Neural cell (in vitro differentiated cells): ENCODE results near the gene PSMB7. TPM values are rescaled to one million over a fixed set of nuclear protein-coding genes. Genes with fewer than 3 reads are reported as not detected.

Experiments used
- H2AFZ ChIP-seq: fragments of 200-600, 300-800 bp; sonication (generic), shearing (Covaris generic); 2 replicates; pipeline ENCODE4 v1.6.0; 2014; ENCODE audit warnings: low read depth, mild to moderate bottlenecking, antibody characterized with exemption, low read length, moderate library complexity
- H3F3A ChIP-seq: fragments of 200-600 bp; shearing (Covaris generic); 2 replicates; pipeline ENCODE4 v1.6.1; 2016; ENCODE audit warnings: mild to moderate bottlenecking, moderate library complexity, mixed read lengths, antibody characterized with exemption, low read length; ENCODE audit not compliant: insufficient read depth, poor library complexity, severe bottlenecking
- H3K27ac ChIP-seq: fragments of 200-600, 300-800 bp; sonication (generic), shearing (Covaris generic); 2 replicates; pipeline ENCODE4 v1.5.1; 2014; ENCODE audit warnings: mild to moderate bottlenecking, low read length, moderate library complexity
- H3K27me3 ChIP-seq: fragments of 300-800, 200-600 bp; sonication (generic), shearing (Covaris generic); 2 replicates; pipeline ENCODE4 v1.6.0; 2014; ENCODE audit warnings: mild to moderate bottlenecking, low read depth, low read length, moderate library complexity; ENCODE audit not compliant: insufficient read depth
- H3K36me3 ChIP-seq: fragments of 300-800, 200-600 bp; sonication (generic), shearing (Covaris generic); 2 replicates; pipeline ENCODE4 v1.5.1; 2014; ENCODE audit warnings: mild to moderate bottlenecking, antibody characterized with exemption, low read length, moderate library complexity; ENCODE audit not compliant: insufficient read depth
- H3K4me2 ChIP-seq: fragments of 300-800, 200-600 bp; sonication (generic), shearing (Covaris generic); 2 replicates; pipeline ENCODE4 v1.6.0; 2014; ENCODE audit warnings: mild to moderate bottlenecking, low read length
- H3K4me3 ChIP-seq: fragments of 300-800, 200-600 bp; sonication (generic), shearing (Covaris generic); 2 replicates; pipeline ENCODE4 v1.5.1; 2014; ENCODE audit warnings: mild to moderate bottlenecking, low read length, moderate library complexity
- H3K79me2 ChIP-seq: fragments of 200-600 bp; shearing (Covaris generic); replicated peaks from 2 replicates; pipeline ENCODE4 v1.6.0; 2014; ENCODE audit warnings: mild to moderate bottlenecking, low read length, moderate library complexity; ENCODE audit not compliant: insufficient read depth
- H3K9ac ChIP-seq: fragments of 300-800, 200-600 bp; sonication (generic), shearing (Covaris generic); 2 replicates; pipeline ENCODE4 v1.6.1; 2016; ENCODE audit warnings: mild to moderate bottlenecking, low read length, mixed read lengths
- H3K9me2 ChIP-seq: fragments of 200-600 bp; shearing (Covaris generic); 2 replicates; pipeline ENCODE4 v1.6.1; 2016; ENCODE audit warnings: mild to moderate bottlenecking, low read length, mixed read lengths; ENCODE audit not compliant: insufficient read depth
- H3K9me3 ChIP-seq: fragments of 200-600, 300-800 bp; sonication (generic), shearing (Covaris generic); 2 replicates; pipeline ENCODE4 v1.6.1; 2016; ENCODE audit warnings: mild to moderate bottlenecking, mixed run types, low read length, moderate library complexity, mixed read lengths
- H4K20me1 ChIP-seq: fragments of 200-600 bp; shearing (Covaris generic); 2 replicates; pipeline ENCODE4 v1.6.1; 2016; ENCODE audit warnings: mild to moderate bottlenecking, mixed run types; ENCODE audit not compliant: insufficient read depth
- EP300 ChIP-seq: fragments of 450-650 bp; conservative IDR thresholded peaks from 2 replicates; pipeline ENCODE4 v1.6.1; 2014; ENCODE audit warnings: antibody characterized with exemption, mild to moderate bottlenecking, moderate library complexity; ENCODE audit not compliant: poor library complexity, severe bottlenecking
- EZH2 ChIP-seq: fragments of 200-600, 300-800 bp; shearing (Covaris generic), sonication (generic); IDR thresholded peaks from 2 replicates; pipeline ENCODE4 v1.6.1; 2014; ENCODE audit warnings: antibody characterized with exemption, low read length, borderline replicate concordance, mild to moderate bottlenecking; ENCODE audit not compliant: insufficient read depth, poor library complexity, severe bottlenecking
- MXI1 ChIP-seq: fragments of 450-650 bp; conservative IDR thresholded peaks from 2 replicates; pipeline ENCODE4 v1.6.1; 2014; ENCODE audit warnings: antibody characterized with exemption, mild to moderate bottlenecking; ENCODE audit not compliant: poor library complexity, severe bottlenecking
- POLR2AphosphoS5 ChIP-seq: IDR thresholded peaks from 2 replicates; pipeline ENCODE4 v1.6.1; 2012
- RAD21 ChIP-seq: fragments of 450-650 bp; conservative IDR thresholded peaks from 2 replicates; pipeline ENCODE4 v1.6.1; 2014; ENCODE audit warnings: antibody characterized with exemption, mild to moderate bottlenecking, moderate library complexity
- SMC3 ChIP-seq: fragments of 450-650 bp; conservative IDR thresholded peaks from 2 replicates; pipeline ENCODE4 v1.6.1; 2014; ENCODE audit warnings: antibody characterized with exemption, mild to moderate bottlenecking, moderate library complexity; ENCODE audit not compliant: poor library complexity
- TAF1 ChIP-seq: IDR thresholded peaks from 2 replicates; pipeline ENCODE4 v1.6.1; 2012; ENCODE audit warnings: low read depth
- polyA plus RNA-seq: library from polyadenylated mRNA; depleted of rRNA; stranded (reverse); fragments of >200 nt; gene quantifications from 2 replicates; pipeline ENCODE4 v1.2.3, GENCODE V29; 2014
- TF ChIP-seq, protein P1 (sequence below): fragments of 450-650 bp; IDR thresholded peaks from 2 replicates; pipeline ENCODE4 v1.5.1; 2014; ENCODE audit warnings: antibody characterized with exemption, mild to moderate bottlenecking, moderate library complexity; ENCODE audit not compliant: poor library complexity, severe bottlenecking
- TF ChIP-seq, protein P2 (sequence below): IDR thresholded peaks from 2 replicates; pipeline ENCODE4 v1.6.1; 2012; ENCODE audit warnings: borderline replicate concordance

Gene PSMB7
- polyA plus RNA-seq, 1 donor from 2014 or later: 363 TPM

DNA sequence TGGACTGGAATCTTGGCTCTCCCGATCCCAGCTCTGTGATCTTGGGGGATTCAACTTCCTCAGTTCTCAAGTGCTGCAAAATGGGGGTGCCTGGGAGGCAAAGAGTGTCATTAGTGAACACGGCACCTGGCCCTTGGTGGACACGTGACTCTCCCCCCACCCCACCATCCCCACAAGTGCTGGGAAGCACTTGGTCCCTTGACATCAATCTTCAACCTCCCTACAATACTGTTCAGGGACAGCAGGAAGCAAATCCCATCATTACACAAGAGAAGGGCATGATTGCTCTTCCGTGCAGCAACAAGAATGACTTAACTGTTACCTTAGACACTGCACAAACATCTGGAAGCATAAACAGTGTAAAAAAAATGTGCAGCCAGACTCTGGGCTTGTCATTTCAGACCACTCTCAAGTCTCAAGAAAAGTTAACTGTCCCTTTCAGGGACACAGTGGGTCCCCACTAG lies 61.4 kb downstream of the PSMB7 start:
- Histone ChIP-seq H3K27me3 (no peaks in the 10 kb centered on the region), H3K36me3 (peaks cover 5% of the 10 kb centered on the region), H3K79me2 (peaks cover 1% of the 10 kb centered on the region), H3K4me3 (no peak overlapping the region), H3K9ac (no peak overlapping the region), H3K4me2 (no peak overlapping the region), H4K20me1 (no peaks in the 10 kb centered on the region), H3F3A (no peaks in the 10 kb centered on the region), H3K9me3 (no peaks in the 10 kb centered on the region), H3K27ac (no peak overlapping the region), H2AFZ (no peak overlapping the region), H3K9me2 (no peaks in the 10 kb centered on the region)
- no peak for TF ChIP-seq EP300
- no peak for TF ChIP-seq SMC3
- TF ChIP-seq TAF1: no peak
- no peak for TF ChIP-seq MXI1
- TF ChIP-seq, protein P1, sequence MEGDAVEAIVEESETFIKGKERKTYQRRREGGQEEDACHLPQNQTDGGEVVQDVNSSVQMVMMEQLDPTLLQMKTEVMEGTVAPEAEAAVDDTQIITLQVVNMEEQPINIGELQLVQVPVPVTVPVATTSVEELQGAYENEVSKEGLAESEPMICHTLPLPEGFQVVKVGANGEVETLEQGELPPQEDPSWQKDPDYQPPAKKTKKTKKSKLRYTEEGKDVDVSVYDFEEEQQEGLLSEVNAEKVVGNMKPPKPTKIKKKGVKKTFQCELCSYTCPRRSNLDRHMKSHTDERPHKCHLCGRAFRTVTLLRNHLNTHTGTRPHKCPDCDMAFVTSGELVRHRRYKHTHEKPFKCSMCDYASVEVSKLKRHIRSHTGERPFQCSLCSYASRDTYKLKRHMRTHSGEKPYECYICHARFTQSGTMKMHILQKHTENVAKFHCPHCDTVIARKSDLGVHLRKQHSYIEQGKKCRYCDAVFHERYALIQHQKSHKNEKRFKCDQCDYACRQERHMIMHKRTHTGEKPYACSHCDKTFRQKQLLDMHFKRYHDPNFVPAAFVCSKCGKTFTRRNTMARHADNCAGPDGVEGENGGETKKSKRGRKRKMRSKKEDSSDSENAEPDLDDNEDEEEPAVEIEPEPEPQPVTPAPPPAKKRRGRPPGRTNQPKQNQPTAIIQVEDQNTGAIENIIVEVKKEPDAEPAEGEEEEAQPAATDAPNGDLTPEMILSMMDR: no peak
- no peak for TF ChIP-seq RAD21

DNA sequence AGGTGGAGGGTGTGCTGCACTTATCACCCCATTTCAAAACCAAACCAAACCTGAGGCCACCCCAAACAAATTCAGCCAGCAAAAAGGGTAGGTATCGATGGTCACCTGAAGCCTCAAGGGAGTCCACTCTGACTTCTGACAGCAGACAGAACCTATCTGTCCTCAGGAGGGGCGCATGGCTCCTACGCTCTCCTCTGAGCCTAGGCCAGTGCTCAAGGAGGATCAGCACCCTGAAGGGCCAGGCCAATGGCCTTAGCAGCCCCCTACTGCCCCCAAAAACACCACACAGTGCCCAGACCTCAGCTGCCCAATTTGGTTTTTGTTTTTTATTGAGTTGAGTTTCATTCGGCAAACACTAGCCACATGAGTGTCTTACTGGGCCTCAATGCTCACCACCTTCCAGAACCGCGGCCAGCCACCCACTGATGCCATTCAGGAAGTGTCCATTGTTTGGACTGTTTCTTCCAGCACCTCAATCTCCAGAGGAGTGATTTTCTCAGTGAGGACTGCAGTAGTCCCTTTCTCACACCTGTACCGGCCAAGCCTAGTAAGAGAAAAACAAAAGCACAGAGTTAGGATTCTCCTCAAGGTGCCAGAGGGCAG lies 62.0 kb downstream of the PSMB7 start:
- Histone ChIP-seq H3K27me3 (no peaks in the 10 kb centered on the region), H3K9ac (no peak overlapping the region), H3K4me3 (no peak overlapping the region), H3K4me2 (no peak overlapping the region), H2AFZ (no peak overlapping the region), H3K79me2 (no peaks in the 10 kb centered on the region), H3K9me2 (no peaks in the 10 kb centered on the region), H3K36me3 (peaks cover 5% of the 10 kb centered on the region), H3K9me3 (no peaks in the 10 kb centered on the region), H3F3A (no peaks in the 10 kb centered on the region), H4K20me1 (no peaks in the 10 kb centered on the region), H3K27ac (no peak overlapping the region)
- no peak for TF ChIP-seq POLR2AphosphoS5
- TF ChIP-seq EP300: no peak
- TF ChIP-seq TAF1: no peak
- TF ChIP-seq, protein P2, sequence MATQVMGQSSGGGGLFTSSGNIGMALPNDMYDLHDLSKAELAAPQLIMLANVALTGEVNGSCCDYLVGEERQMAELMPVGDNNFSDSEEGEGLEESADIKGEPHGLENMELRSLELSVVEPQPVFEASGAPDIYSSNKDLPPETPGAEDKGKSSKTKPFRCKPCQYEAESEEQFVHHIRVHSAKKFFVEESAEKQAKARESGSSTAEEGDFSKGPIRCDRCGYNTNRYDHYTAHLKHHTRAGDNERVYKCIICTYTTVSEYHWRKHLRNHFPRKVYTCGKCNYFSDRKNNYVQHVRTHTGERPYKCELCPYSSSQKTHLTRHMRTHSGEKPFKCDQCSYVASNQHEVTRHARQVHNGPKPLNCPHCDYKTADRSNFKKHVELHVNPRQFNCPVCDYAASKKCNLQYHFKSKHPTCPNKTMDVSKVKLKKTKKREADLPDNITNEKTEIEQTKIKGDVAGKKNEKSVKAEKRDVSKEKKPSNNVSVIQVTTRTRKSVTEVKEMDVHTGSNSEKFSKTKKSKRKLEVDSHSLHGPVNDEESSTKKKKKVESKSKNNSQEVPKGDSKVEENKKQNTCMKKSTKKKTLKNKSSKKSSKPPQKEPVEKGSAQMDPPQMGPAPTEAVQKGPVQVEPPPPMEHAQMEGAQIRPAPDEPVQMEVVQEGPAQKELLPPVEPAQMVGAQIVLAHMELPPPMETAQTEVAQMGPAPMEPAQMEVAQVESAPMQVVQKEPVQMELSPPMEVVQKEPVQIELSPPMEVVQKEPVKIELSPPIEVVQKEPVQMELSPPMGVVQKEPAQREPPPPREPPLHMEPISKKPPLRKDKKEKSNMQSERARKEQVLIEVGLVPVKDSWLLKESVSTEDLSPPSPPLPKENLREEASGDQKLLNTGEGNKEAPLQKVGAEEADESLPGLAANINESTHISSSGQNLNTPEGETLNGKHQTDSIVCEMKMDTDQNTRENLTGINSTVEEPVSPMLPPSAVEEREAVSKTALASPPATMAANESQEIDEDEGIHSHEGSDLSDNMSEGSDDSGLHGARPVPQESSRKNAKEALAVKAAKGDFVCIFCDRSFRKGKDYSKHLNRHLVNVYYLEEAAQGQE: no peak
- no peak for TF ChIP-seq MXI1
- TF ChIP-seq RAD21: no peak

DNA sequence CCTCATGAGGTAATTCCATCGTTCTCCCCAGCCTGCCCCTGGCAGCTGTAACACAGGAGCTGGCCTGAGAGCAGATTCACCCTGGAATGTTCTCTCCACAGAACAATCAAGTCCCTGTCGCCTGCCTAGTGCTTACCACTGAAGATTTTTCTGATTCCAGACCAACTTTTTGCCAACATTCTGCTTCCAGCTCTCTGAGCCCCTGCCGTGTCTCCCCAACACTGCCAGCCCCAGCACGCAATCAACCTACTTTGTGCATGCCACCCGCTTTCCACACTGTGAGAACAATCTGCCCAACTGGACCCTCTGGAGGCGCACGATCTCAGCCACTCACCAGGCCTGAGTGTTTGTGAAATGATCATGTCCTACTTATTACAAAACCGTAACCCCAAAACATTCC lies 62.6 kb downstream of the PSMB7 start:
- Histone ChIP-seq H3K4me2 (no peak overlapping the region), H3K27ac (no peak overlapping the region), H3K4me3 (no peak overlapping the region), H4K20me1 (no peaks in the 10 kb centered on the region), H3K9ac (no peak overlapping the region), H3K9me3 (no peaks in the 10 kb centered on the region), H2AFZ (no peak overlapping the region), H3K36me3 (peaks cover 5% of the 10 kb centered on the region), H3K27me3 (no peaks in the 10 kb centered on the region), H3F3A (no peaks in the 10 kb centered on the region), H3K79me2 (no peaks in the 10 kb centered on the region), H3K9me2 (no peaks in the 10 kb centered on the region)
- TF ChIP-seq, protein P2: no peak
- TF ChIP-seq, protein P1: no peak
- TF ChIP-seq RAD21: no peak
- no peak for TF ChIP-seq SMC3
- TF ChIP-seq EP300: no peak
- TF ChIP-seq EZH2: no peak
- no peak for TF ChIP-seq TAF1
- TF ChIP-seq MXI1: no peak
- no peak for TF ChIP-seq POLR2AphosphoS5
